Ovary (tissue), 3 donors: Measurements from ENCODE around the gene SIRT4.

Source experiments
- CTCF ChIP-seq, 3 donors: fragments of 450-650 bp in 2 of 3; fragments of 200-600 bp in 1 of 3; IDR thresholded peaks; one replicate each; pipeline versions ENCODE4 v1.5.1 to v1.8.0; 2016 to 2022; ENCODE audit warnings: antibody characterized with exemption in 3 of 3, mild to moderate bottlenecking in 1 of 3
- POLR2A ChIP-seq: fragments of 450-650 bp; IDR thresholded peaks from one replicate; pipeline ENCODE4 v1.6.1; 2017; ENCODE audit warnings: antibody characterized with exemption, mild to moderate bottlenecking, moderate library complexity
- donor health status: DM: no; HTN: no; CAD: no.

DNA sequence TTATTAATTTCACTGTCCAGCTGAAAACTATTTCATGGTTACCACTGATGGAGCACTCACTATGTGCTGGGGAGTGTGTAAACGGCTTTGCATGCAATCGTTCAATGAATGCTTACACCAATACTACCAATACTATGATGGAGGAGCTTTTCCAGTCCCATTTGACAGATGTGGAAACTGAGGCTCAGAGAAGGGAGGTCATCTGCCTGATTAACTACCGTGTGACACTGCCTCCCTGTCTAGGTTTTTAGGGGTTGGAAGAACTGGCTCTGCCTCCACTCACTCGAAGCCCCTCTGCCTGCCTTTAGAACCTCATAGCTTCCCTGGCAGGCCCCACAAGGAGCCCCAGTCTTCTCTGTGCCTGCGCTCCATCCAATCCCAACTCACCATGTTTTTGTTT, 55.0 kb downstream of the SIRT4 start:
- TF ChIP-seq CTCF (IDR thresholded peaks at IDR 0.05) (no peak), POLR2A (no peak)
